ENCODE data around the gene MRTFB.

MRTFB gene

DNA sequence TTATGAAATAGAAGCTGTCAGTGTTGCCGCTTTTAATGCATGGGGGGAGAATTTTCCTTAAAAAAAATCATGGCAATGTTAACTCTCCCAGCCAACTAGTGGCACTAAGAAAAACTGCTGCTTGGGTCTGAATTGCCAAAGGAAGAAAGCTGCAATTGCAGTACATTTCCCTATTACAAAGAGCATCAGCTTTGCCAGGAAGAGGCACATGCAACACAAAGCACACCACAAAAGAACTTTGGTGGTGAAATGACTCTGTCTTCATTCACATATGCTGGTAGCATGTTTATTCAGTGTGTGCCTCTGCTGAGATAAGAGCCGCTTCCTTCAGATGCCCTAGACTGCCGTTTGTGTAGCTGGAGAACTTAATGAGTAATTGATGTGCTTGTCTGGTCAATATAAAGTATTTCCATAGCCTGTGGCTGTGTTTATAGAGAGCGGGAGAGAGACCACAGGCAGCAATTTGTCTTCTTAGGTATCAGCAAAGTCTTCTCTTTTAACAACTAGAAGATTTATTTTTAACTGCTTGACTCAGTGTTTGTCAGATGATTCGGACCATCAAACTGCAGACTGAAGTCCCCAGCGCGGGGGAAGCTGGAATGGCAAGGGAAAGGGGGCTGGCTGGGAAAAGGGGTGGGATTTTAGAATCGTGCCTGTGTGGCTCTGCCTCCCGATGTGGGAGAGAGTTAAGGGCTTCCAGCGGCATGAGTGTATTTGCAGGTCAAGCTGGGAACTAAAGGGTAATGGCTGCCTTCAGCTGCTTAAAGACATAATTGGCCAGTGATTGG, 115.1 kb downstream of the MRTFB start:
- DNase-seq (ENCODE audit: low spot score) = peak; percentile 4

DNA sequence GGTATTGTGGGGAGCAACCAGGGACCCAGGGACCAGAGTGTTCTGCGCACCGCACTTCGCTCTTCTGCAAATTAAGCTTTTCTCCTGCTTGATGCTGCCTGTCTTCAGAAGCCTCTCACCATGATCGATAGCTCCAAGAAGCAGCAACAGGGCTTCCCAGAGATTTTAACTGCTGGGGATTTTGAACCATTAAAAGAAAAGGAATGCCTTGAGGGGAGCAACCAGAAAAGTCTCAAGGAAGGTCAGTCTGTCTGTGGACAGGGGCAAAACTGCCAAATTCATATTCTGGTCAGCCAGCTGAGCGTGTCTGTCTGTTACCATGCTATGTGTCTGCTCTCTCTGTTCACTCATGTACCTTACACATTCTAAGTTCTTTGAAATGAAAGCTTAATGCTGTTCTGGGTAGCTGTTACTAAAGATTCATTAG, 115.7 kb downstream of the MRTFB start:
- no peak for DNase-seq (ENCODE audit: low spot score)

DNA sequence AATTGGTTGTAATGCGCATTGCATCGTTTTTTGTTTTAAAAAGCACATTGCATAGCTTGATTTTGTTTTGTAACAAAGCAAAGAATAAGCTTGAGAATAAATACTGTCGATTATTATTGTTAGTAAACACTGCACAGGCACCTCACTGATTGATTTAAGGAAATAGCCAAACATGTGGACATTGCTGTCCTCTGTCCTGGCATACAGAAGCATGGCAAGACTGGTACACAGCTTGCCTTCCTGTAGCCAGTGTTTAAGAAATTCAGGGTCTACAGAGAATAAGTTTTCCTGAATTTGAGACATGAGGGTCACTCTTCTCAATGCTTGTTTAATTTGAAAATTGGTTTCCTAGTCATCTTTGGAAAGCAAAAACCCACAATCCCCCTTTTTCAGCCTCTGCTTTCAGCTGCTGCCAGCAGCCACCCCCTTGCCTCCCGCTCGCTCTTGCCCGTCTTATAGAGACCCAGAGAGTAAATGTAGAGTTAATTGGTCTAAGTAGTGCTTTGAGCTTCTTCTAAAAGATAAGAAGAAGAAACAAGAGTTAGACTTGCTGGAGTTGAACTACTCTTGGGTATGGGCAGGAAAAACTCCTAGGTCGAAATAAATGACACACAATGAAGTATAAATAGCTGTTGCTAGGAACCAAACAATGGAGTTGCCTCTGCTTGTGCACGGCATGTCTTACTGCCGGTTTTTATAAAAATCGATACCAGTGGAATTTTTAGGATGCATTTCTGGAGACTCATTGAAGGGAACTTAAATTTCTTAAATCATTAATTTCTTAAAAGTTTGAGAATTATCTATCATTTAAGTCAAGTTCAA, 116.6 kb downstream of the MRTFB start:
- no peak for DNase-seq (ENCODE audit: low spot score)

DNA sequence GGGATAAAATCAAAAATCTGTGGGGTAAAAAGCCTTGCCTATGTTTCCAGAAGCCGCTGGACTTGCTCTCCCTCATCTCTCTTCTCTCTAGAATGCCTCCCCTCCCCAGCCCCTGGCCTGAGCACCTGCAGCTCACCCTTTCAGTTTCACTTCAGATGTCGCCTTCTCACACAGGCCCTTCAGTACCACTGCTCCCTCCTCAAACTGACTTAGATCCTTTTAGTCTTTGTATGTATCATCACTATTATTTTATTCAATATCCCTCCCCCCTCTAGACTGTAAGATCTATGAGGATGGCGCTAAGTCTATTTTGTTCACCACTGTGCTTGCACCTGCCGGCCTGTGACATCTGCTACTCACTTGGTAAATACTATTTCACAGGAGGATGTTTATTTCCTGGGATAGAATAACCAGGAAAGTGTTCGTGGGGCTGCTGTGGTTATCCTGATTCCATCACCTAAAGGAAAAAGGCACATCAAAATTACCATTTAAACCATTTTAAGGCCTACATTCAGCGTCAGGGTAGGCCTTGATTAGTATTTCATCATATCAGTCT, 122.3 kb downstream of the MRTFB start:
- DNase-seq (ENCODE audit: low spot score) = no peak

DNA sequence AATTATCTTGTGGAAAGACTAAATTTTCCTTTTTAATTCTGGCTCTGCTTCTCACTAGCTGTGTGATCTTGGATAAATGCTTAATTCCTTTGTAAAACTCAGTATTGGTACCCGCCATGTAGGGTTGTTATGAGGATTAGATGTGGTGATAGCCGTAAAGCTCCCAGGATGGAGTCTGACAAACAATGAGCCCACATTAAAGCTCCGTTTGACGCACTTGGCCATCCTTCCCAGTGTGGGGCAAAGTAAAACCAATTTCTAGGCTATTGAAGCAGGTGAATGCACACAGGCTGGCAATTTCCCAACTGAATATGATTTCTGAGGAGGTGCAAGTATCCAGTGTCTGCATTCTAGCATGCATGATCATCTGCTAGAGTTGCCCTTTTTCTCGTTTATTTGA, 123.6 kb downstream of the MRTFB start:
- DNase-seq (ENCODE audit: low spot score) = no peak

DNA sequence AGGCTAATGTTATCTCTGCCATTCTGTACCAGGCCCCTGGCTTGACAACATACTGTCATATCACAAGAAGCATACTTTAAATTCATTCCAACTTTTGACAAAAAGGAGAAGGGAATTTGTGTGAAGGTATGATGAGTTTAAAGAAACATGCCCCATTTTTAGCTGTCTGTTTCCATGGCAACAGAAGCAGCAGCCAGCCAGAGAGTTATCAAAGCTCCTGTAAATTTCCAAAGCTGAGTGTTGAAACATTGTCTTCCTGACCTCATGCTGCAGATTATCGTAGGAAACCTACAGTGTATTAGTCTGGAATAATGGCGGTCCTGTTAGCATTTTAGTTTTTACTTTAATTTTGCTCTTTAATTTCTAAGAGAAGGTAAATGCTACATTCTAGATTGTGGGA, 124.9 kb downstream of the MRTFB start:
- DNase-seq (ENCODE audit: low spot score) = no peak

DNA sequence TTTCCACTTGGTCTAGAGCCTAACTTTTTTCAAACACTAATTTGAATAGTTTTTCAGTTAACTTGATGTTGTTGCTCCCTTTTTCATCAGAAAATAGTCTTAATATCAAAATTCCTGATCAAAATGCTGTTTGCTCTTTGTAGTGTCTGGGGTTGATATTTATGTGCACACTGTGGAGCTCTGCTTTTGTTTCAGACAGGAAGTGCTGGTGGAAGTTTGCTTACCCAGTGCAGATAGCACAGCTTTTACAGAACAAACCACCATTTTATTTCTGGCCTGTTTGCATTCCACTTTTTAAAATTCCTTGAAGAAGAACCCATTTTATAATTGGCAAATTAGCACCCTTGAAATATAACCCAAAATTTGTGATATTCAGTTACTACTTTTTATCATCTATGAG, 125.4 kb downstream of the MRTFB start:
- DNase-seq (ENCODE audit: low spot score) = no peak

DNA sequence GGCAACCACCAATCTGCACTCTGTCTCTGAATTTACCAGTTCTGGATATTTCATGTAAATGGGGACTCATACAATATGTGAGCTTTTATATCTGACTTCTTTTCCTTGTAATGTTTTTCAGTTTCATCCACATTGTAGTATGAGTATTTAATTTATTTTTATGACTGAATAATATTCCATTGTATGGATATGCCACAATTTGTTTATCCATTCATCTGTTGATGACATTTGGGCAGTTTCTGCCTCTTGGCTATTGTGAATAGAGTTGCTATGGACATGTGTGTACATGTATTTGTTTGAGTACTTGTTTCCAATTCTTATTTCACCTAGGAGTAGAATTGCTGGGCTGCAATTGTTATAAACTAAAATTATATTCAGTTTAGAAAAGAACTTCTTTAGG, 126.9 kb downstream of the MRTFB start:
- no peak for DNase-seq (ENCODE audit: low spot score)

DNA sequence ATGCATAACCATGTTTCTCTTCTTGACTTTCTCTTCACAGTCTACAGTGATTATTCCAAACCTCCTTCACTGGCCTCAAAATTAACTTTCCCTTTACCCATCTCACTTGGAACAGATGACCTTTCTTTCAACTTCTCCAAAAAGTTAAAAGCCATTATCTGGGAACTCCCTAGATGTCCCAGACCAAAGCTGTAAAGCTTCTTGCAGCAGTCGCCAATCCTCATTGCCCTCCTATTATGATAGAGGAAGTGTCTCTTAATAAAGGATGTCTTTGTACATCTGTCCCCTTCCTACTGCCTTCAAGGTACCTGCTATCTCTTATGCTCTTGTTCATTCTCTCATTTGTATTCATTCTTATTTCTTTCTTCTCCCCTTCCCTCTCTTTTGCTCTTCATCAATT, 127.5 kb downstream of the MRTFB start:
- DNase-seq (ENCODE audit: low spot score) = no peak

DNA sequence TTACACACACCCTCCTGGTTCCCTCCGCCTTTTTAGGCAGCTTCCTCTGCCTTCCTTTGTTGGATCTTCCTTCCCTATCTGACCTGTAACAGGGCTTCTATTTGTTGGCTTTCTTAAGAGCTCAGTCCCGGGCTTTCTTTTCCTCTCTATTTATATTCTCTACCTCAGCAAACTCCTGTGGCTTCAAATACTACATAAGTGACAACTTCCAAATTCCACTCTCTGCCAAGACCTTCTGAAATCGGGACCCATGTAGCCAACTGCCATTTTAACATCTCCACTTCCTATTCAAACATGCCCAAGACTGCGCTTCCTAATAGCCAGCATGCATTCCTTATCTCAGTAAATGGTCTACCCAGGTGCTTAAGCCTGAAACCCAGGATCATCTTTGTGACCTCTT, 128.1 kb downstream of the MRTFB start:
- DNase-seq (ENCODE audit: low spot score) = no peak

DNA sequence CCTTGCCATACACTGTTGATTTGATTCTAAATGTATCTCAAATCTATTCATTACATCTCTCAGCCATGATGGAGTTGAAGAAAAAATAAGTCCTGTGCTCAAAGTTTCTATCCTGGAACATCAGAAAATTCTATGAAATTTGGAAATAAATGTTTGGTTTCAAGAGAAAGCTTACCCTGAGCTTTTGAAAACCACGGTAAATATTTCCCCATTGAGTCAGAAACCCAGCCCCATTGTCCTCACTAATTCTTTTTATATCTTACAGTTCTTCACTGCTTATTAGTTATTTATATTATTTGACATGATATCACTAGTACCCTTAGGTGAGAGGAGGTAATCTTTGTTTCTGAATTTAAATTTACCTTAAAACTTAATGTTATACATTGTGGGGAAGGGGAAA, 128.5 kb downstream of the MRTFB start:
- no peak for DNase-seq (ENCODE audit: low spot score)

DNA sequence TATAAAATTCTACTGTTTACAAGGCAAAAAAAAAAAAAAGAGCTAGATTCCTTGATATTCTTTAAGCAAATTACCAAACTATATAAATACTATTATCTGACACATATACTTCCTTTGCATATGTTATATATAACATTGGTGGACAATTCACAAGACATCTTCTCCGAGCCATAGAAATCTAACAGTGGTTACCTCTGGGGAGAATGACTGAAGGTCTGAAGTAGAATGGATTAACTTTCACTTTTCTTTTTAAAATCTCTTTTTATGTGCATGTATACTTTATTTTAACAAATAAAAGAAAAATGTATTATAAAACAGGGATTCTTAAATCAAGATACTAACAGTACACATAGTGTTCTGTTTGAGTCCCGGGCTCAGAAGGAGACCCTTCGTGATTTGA, 131.0 kb downstream of the MRTFB start:
- DNase-seq (ENCODE audit: low spot score) = no peak

DNA sequence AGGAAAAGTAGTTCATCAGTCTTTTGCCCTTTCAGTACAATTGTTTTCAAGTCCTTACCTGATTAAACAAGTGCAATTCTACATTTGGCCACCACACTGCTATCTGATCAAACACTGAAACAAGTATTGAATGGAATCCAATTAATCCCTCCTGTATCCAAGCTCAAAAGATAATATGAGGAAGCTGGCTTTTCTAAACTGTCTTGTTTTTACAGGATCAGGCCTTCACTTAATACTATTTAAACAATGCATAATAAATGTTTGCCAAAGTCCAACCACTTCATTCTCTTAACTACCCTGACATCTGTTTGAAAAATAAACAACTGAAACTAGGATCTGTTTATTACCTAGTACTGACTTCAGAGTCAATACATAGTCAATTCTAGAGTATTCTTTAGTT, 131.6 kb downstream of the MRTFB start:
- peak; percentile 7 for DNase-seq (ENCODE audit: low spot score)

DNA sequence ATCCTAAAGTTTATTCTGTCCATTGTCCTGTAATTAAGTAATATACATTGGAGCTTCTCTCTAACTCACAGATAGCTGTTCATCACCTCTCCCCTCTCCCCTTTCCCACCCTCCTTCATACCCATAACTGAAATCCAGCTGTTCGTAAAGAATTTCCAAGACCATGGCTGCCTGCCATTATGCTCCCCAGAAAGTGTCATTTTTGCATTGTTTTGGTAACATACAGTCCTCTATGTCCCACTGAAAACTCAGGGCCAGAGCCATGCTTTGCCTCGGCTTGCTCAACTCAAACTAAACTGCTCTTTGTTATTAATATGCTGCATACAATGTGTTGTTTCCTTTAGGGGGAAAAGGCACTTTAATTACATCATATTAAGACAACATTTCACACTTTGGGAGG, 132.0 kb downstream of the MRTFB start:
- DNase-seq (ENCODE audit: low spot score) = no peak

DNA sequence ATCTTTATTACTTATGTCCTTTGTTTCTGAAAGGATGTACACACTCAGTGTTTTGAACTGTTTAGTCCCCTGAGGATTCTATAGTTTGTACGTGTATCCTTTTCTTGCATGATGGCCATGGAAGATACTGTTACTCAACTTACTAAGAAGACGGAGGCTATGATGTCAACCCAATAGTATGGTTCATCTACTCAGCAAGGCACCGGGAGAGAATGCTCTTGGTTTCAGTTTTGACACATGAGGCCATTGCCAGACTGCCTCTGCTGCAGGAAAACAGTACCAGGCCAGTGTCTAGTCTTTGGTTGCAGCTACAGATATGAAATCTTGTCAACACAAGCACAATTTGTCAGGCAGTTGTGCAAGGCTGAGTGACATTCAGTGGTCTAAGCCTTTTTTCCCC, 134.5 kb downstream of the MRTFB start:
- DNase-seq (ENCODE audit: low spot score) = no peak

DNA sequence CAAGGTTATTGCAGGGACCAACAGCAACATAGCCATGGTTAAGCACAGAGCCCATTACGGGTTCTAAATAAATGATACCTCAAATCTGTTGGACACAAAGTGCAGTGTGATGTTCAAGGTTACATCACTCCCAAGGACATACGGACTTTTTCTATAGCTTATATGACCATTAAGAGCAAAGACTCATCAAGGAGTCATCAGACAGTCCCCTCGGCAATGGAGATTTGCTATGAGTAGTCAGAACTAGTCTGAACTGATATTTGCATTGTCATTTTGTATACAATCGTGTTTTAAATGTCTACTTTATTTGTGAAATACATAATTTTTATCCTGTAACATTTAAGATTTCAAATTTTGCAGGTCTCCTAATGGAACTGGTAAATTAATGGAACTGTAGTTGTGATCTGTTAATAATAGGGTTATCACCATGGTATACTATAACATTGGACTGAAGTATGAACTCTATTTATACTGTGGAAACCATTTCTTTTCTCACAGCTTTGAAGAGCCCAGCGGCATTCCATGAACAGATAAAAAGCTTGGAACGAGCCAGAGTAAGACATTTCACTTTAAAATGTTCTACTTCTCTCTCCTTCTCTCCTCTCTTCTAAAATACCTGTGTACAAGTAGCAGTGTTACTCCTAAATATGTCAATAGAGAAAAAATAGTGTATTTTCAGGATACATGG, 140.9 kb downstream of the MRTFB start:
- no peak for DNase-seq (ENCODE audit: low spot score)

DNA sequence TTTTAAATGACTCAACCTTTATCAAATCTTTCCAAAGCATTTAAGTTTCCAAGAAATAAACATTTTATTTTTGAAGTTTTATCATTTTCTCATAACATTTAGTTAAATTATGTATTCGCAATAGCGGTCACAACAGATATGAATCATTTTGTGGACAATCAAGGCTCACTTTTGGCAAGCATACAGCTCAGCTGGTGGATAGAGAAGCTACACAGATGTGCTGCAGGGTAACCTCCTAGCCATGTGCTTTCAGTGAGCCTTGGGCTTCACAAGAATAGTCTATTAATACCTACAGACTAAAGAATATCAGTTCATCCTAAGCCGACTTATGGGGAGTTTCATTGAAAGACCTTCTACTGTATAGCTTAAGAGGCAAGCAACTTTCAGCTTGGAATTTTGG, 144.8 kb downstream of the MRTFB start:
- no peak for DNase-seq (ENCODE audit: low spot score)

DNA sequence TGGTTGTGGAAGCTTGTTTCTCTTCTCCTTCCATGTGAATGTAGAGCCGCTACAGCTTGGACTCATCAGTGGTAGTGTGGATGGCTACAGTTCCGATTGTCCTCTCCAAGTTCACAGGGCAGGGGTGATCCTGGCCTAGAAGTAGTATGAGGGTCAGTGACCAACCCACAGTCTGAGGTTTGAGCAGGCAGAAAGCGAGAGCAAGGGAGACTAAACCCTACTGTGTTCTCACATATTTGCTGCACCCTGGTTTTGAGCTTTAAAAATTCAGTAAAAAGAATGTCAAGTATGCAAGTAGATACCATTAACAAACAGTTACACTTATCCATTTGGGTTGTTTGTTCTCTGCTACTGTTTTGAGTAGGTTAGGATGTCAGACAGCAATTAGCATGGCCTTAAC, 148.9 kb downstream of the MRTFB start:
- no peak for DNase-seq (ENCODE audit: low spot score)

DNA sequence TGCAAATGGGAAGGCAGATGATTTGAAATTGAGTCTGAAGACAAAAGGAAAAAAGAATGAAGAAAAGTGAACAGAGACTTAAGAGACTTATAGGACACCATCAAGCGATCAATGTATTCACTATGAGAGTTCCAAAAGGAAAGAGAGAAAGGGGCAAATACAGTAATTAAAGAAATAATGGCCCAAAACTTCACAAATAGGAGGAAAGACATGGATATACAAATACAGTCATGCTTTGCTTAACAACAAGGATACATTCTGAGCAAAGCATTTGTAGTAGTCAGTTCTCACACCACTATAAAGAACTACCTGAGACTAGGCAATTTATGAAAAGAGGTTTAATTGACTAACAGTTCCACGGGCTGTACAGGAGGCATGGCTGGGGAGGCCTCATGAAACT, 152.5 kb downstream of the MRTFB start:
- no peak for DNase-seq (ENCODE audit: low spot score)

DNA sequence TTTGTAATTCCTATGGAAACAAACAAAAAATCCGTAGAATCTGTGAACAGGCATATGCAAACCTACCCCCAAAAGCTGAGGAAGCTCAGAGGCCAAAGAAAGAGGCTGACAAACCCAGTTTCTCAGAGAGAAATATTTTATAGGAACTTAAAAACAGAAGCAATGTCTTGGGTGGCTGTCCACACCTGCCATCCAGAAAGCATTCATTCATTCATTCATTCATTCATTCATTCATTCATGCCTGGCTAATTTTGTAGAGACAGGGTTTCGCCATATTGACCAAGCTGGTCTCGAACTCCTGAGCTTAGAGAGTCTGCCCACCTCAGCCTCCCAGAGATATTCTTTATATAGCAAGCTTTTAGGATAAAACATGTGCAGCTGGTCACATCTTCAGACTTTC, 154.3 kb downstream of the MRTFB start:
- DNase-seq (ENCODE audit: low spot score) = no peak

DNA sequence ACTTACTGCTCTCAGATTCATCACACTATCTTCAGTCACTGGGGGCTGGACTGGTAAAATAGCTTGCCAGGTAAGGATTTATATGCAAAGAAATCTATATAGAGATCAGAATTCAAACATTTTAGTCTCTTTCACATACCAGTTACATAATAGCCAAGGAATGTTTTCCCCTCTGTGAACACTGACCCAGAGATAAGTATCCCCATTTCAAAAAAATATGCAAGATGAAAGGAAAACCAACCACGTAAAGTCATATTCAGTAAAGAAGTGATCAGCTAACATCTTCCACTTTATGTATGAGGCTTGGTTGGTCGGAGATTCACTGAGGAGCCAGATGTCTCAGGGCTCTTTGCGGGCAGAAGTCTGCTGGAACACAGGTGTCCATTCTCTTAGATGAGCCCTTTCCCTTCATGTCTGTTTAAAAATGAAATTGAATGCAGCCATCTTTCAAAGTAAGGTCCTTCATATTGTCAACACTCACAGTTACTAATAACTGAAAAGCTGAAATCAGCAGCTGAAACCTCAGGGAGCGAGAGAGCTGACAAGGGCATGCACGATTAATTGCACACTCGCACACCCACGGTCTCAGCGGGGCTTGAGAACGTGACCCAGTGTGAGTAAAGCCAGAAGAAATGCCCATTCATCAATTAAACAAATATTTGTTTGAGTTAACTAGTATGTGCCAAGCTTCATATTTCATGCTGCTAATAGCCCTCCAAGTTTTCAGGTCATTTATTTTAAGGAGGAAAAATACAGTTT, 161.2 kb downstream of the MRTFB start:
- no peak for DNase-seq (ENCODE audit: low spot score)

DNA sequence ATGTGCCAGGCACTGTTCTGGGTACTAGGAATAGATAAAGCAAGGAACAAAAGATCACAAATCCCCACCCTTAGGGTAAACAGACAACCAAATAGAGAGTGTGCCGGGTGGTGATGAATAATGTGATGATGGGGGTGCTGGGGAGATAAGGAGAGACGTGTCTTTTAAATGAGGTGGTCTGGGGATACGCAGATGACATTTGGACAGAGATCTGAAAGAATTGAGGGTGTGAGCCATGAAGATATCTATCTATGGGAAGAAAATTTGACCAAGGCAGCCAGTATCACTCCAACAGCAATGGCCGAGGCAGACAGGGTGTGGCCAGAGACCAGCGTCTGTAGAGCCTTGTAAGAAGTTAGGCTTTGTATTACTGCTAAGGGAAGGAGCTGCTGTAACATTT, 165.3 kb downstream of the MRTFB start:
- DNase-seq (ENCODE audit: low spot score) = no peak

Data from SW480 (cell line).